Fibroblast of mammary gland (primary cell): ENCODE results near the gene FRMD6.

Experiments used
- DNase-seq: peaks from one replicate; pipeline ENCODE4 v3.0.0-alpha.2; 2010; ENCODE audit warnings: low read depth
- H3K4me3 ChIP-seq: 2 replicates; pipeline ENCODE4 v1.5.1; 2011; ENCODE audit warnings: low read depth, mild to moderate bottlenecking, low read length, moderate library complexity; ENCODE audit not compliant: control insufficient read depth
- CTCF ChIP-seq: conservative IDR thresholded peaks from 2 replicates; pipeline ENCODE4 v1.5.1; 2011; ENCODE audit warnings: low read depth, low read length, inconsistent platforms; ENCODE audit not compliant: control insufficient read depth, insufficient read depth

The FRMD6 gene

DNA sequence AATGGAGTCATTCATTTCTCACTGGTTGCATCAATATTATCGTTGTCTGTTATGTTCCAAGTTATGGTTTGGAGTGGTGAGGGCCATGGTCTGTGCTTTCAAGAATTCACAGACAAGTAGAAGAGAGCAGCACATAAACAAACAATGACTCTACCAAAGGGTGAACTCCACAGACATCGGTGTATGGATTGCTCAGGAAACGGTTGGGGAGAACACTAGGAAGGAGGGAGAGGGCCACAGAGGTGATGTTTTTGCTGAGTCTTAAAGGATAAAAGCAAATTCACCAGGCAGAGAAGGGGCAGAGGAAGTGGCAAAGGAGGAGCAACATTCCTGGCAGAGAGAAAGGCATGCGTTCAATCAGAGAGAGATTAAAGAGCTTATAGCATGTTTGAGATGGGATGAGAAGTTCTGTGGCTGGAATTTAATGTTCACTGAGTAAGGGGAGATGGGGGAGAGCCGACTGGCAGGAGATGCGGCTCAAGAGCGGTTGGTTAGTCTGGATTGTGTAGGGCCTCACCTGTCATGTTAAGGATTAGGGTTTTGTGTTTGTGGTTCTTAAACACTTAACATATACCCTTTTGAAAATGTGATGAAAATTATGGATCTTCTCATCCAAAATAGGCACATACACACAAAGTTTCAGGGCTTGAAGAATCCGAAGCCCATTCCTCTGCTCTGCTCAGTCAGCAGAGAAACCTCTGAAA, 42.3 kb upstream of the FRMD6 start:
- no peak for DNase-seq
- H3K4me3 ChIP-seq: no peak overlapping the region
- no peak for TF ChIP-seq CTCF

GRCh38 chr14:51609955-51610283, 41.8 kb upstream of the FRMD6 start:
- TF ChIP-seq CTCF: no peak
- peak; percentile 90 for DNase-seq
- no peak overlapping the region for H3K4me3 ChIP-seq

DNA sequence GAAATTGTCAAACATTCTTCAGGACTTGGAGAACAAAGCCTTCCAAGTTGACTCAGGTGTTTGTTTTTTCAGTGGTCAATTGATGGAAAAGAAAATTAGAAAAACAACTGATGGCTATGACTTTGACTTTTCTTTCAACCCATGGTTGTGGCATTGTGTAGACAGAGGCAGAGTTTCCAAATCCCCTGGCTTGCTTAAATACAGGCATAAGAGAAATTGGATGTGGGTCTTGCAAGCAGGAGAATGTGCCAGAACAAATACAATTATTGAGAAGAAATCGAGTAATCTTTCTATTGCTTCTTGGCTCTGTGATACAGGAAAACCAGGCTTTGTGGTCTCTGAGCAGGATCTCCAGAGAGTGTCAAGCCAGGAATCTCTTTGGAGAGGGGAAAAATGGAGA, 40.9 kb upstream of the FRMD6 start:
- TF ChIP-seq CTCF: no peak
- no peak for DNase-seq
- no peak overlapping the region for H3K4me3 ChIP-seq

DNA sequence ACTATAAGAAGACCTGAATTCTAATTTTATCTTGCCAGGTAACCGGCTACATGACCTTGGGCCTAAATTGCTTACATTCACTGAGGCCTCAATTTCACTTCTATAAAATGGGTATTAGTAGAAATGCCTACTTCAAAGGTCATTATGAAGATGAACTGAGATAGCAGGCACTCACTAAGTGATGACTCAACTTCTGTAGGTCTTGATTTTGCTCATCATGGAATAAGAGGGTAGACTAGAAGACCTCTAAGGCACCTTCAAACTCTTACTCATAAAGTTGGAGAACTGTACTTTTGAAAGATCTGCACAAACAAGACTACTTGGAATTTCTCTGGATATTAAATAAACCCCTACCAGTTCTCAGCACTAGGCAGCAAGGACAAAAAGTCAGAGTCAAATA, 39.3 kb upstream of the FRMD6 start:
- no peak for DNase-seq
- TF ChIP-seq CTCF: no peak
- no peak overlapping the region for H3K4me3 ChIP-seq

GRCh38 chr14:51613416-51613815, 38.3 kb upstream of the FRMD6 start:
- TF ChIP-seq CTCF: no peak
- no peak for DNase-seq
- H3K4me3 ChIP-seq: no peak overlapping the region

DNA sequence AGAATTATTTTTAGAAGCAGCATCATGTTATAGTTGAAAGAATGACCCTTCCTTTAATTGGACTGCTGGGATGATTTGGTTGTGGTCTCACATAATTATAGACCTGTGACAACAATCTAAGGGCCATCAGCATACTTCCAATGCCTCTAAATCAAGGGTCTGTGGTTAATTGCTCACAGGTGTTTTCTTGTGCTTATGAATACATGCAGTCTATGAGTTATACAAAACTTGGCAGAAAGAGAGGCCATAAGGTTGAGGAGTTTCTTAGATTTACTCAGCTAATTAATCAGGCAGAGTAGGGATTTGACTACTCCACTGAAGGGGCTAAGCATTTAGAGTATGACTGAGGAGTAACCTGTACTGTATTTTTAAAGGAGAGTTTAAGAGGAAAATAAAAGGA, 37.0 kb upstream of the FRMD6 start:
- no peak overlapping the region for H3K4me3 ChIP-seq
- peak; percentile 71 for DNase-seq
- no peak for TF ChIP-seq CTCF

GRCh38 chr14:51616256-51616655, 35.5 kb upstream of the FRMD6 start:
- no peak for TF ChIP-seq CTCF
- DNase-seq: no peak
- H3K4me3 ChIP-seq: no peak overlapping the region
